OCI-LY3 (cell line): ENCODE measurements around the gene ME1.

Experiments used
- CTCF ChIP-seq: fragments of 200-600, 300-600 bp; sonication (generic); IDR thresholded peaks from 2 replicates; pipeline ENCODE4 v1.5.1; 2014; ENCODE audit warnings: antibody characterized with exemption, low read length, low read depth
- EZH2phosphoT487 ChIP-seq: fragments of 200-600 bp; shearing (Covaris generic); IDR thresholded peaks from 2 replicates; pipeline ENCODE4 v1.6.1; 2018; ENCODE audit warnings: antibody characterized with exemption, mixed run types, low read depth

GRCh38 chr6:83333500-83333899 is 97.4 kb downstream of the ME1 start:
- no peak for TF ChIP-seq CTCF
- no peak for TF ChIP-seq EZH2phosphoT487
